Trophoblast cell (in vitro differentiated cells and primary cell): ENCODE results near the gene ABCB9.

ENCODE experiments used
- DNase-seq, 2 donors: peaks; one replicate each; pipeline ENCODE4 v3.0.0-alpha.2; 2016
- H2AFZ ChIP-seq: 2 replicates; pipeline ENCODE4 v1.6.1; 2013; ENCODE audit warnings: low read length, moderate library complexity, mild to moderate bottlenecking; ENCODE audit not compliant: insufficient read depth, poor library complexity
- H2AK5ac ChIP-seq: 2 replicates; pipeline ENCODE4 v1.6.1; 2013; ENCODE audit warnings: mild to moderate bottlenecking, low read length
- H2BK120ac ChIP-seq: 2 replicates; pipeline ENCODE4 v1.6.1; 2013; ENCODE audit warnings: low read length, mild to moderate bottlenecking, moderate library complexity; ENCODE audit not compliant: insufficient read depth, poor library complexity
- H2BK12ac ChIP-seq: 2 replicates; pipeline ENCODE4 v1.6.1; 2013; ENCODE audit warnings: mild to moderate bottlenecking, low read length, moderate library complexity
- H2BK5ac ChIP-seq: 2 replicates; pipeline ENCODE4 v1.6.1; 2013; ENCODE audit warnings: low read length, low read depth, moderate library complexity, mild to moderate bottlenecking; ENCODE audit not compliant: poor library complexity
- H3K14ac ChIP-seq: 2 replicates; pipeline ENCODE4 v1.6.1; 2013; ENCODE audit warnings: mild to moderate bottlenecking, low read length
- H3K18ac ChIP-seq: 2 replicates; pipeline ENCODE4 v1.6.1; 2013; ENCODE audit warnings: mild to moderate bottlenecking, low read length
- H3K23ac ChIP-seq: 2 replicates; pipeline ENCODE4 v1.6.1; 2013; ENCODE audit warnings: low read length
- H3K27ac ChIP-seq: 2 replicates; pipeline ENCODE4 v1.5.1; 2013; ENCODE audit warnings: low read depth, mild to moderate bottlenecking, inconsistent platforms, low read length, moderate library complexity
- H3K27me3 ChIP-seq: 2 replicates; pipeline ENCODE4 v1.6.1; 2013; ENCODE audit warnings: inconsistent platforms, mild to moderate bottlenecking, low read length, moderate library complexity; ENCODE audit not compliant: insufficient read depth
- H3K36me3 ChIP-seq, 2 experiments: 1 replicate in 1 of 2; 2 replicates in 1 of 2; pipeline ENCODE4 v1.6.1; 2013; ENCODE audit warnings: low read length in 2 of 2, mild to moderate bottlenecking in 2 of 2, moderate library complexity in 1 of 2; ENCODE audit not compliant: insufficient read depth in 2 of 2, control insufficient read depth in 1 of 2
- H3K4ac ChIP-seq: 2 replicates; pipeline ENCODE4 v1.6.1; 2013; ENCODE audit warnings: low read depth, mild to moderate bottlenecking, low read length, moderate library complexity
- H3K4me1 ChIP-seq, 2 experiments: 1 replicate in 1 of 2; 2 replicates in 1 of 2; pipeline ENCODE4 v1.6.1; 2013; ENCODE audit warnings: low read length in 2 of 2, mild to moderate bottlenecking in 2 of 2, moderate library complexity in 1 of 2; ENCODE audit not compliant: insufficient read depth in 2 of 2, control insufficient read depth in 1 of 2
- H3K4me2 ChIP-seq: 2 replicates; pipeline ENCODE4 v1.6.1; 2013; ENCODE audit warnings: inconsistent platforms, mild to moderate bottlenecking, low read length, moderate library complexity
- H3K4me3 ChIP-seq: 2 replicates; pipeline ENCODE4 v1.5.1; 2013; ENCODE audit warnings: mild to moderate bottlenecking, low read depth, low read length, inconsistent platforms
- H3K79me1 ChIP-seq: one replicate; pipeline ENCODE4 v1.6.1; 2013; ENCODE audit warnings: low read length
- H3K79me2 ChIP-seq: 2 replicates; pipeline ENCODE4 v1.6.1; 2013; ENCODE audit warnings: low read length, mild to moderate bottlenecking; ENCODE audit not compliant: control insufficient read depth, insufficient read depth, poor library complexity
- H3K9ac ChIP-seq: 2 replicates; pipeline ENCODE4 v1.6.1; 2013; ENCODE audit warnings: mild to moderate bottlenecking, low read length
- H3K9me3 ChIP-seq: 2 replicates; pipeline ENCODE4 v1.6.1; 2013; ENCODE audit warnings: low read depth, mild to moderate bottlenecking, control low read depth, inconsistent platforms, low read length; ENCODE audit not compliant: insufficient read depth
- H4K12ac ChIP-seq: 2 replicates; pipeline ENCODE4 v1.6.1; 2013; ENCODE audit warnings: low read depth, mild to moderate bottlenecking, low read length, moderate library complexity
- H4K8ac ChIP-seq: 2 replicates; pipeline ENCODE4 v1.6.1; 2013; ENCODE audit warnings: low read depth, mild to moderate bottlenecking, low read length, moderate library complexity
- H4K91ac ChIP-seq: one replicate; pipeline ENCODE4 v1.6.1; 2013; ENCODE audit warnings: low read depth, mild to moderate bottlenecking, low read length, moderate library complexity
- WGBS: extraction: QIAGEN DNeasy Blood & Tissue Kit; methylation state at CpG from one replicate; pipeline ENCODE4 v1.1.7; 2013; ENCODE audit warnings: missing lambda C conversion rate; ENCODE audit not compliant: insufficient read length, insufficient coverage; ENCODE audit errors: extremely low coverage; 5-methylcytosine and 5-hydroxymethylcytosine counted together

ABCB9 gene

GRCh38 chr12:122948605-122949004 is 17.7 kb downstream of the ABCB9 start:
- H2BK120ac ChIP-seq: no peak overlapping the region
- WGBS: no CpG with 5 or more reads among the region's 14 CpGs
- H3K18ac ChIP-seq: no peak overlapping the region
- no peaks in the 10 kb centered on the region for H3K36me3 ChIP-seq
- no peaks in the 10 kb centered on the region for H3K27me3 ChIP-seq
- no peak overlapping the region for H3K4me2 ChIP-seq
- peaks cover 7 to 16% of the 10 kb centered on the region in 2 experiments for H3K4me1 ChIP-seq
- no peak overlapping the region for H3K27ac ChIP-seq
- H4K12ac ChIP-seq: no peak overlapping the region
- H3K4ac ChIP-seq: no peak overlapping the region
- H3K79me1 ChIP-seq: peaks cover 17% of the 10 kb centered on the region
- no peak overlapping the region for H3K14ac ChIP-seq
- no peak overlapping the region for H4K91ac ChIP-seq
- no peaks in the 10 kb centered on the region for H3K79me2 ChIP-seq
- H3K23ac ChIP-seq: no peak overlapping the region
- peaks cover 3% of the 10 kb centered on the region for H3K9me3 ChIP-seq
- no peak overlapping the region for H2AFZ ChIP-seq
- H3K9ac ChIP-seq: no peak overlapping the region
- DNase-seq: no peak
- H3K4me3 ChIP-seq: no peak overlapping the region
- no peak overlapping the region for H2BK5ac ChIP-seq
- H4K8ac ChIP-seq: no peak overlapping the region
- H2BK12ac ChIP-seq: no peak overlapping the region
- no peak overlapping the region for H2AK5ac ChIP-seq

DNA sequence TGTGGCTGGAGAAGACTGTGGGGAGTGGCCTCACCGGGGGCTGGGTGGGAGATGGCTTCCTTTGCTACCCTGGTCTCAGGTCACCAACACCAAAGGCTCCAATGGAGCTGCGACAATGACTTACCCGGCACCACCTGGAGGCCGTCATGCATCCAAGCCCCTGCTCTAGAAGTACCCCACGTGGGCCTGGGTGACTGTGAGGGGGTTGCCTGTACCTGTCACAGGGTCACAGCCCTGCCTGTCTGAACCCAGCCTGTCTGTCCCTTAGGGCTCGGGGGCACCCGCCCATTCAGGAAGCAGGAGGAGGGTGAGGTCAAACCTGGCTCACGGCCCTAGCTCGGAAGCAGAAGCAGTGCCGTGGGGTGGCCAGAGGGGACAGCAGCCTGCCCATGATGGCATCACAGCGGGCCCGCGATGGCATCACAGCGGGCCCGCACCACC is 18.9 kb downstream of the ABCB9 start:
- Histone ChIP-seq H2AFZ (no peak overlapping the region), H2BK120ac (peak overlapping the region; percentile 7), H3K79me1 (peaks cover 17% of the 10 kb centered on the region), H3K4me2 (no peak overlapping the region), H2BK5ac (peak overlapping the region; percentile 59), H3K4me3 (no peak overlapping the region), H2AK5ac (peak overlapping the region; percentile 6), H3K79me2 (no peaks in the 10 kb centered on the region), H3K14ac (peak overlapping the region; percentile 2), H3K27me3 (no peaks in the 10 kb centered on the region), H3K4me1 (peaks cover 7 to 16% of the 10 kb centered on the region in 2 experiments), H3K36me3 (no peaks in the 10 kb centered on the region), H3K23ac (no peak overlapping the region), H3K18ac (peak overlapping the region; percentile 16), H3K27ac (peak overlapping the region; percentile 62), H3K9me3 (peaks cover 3% of the 10 kb centered on the region), H4K8ac (peak overlapping the region; percentile 1), H4K12ac (no peak overlapping the region), H3K4ac (no peak overlapping the region), H4K91ac (peak overlapping the region; percentile 56), H3K9ac (no peak overlapping the region), H2BK12ac (peak overlapping the region; percentile 37)
- WGBS: no CpG with 5 or more reads among the region's 15 CpGs
- peak in 1 of 2 donors; percentile 34 for DNase-seq

GRCh38 chr12:122946690-122947341 is 19.4 kb downstream of the ABCB9 start:
- Histone ChIP-seq H4K91ac (peak overlapping the region; percentile 56), H3K4me1 (peaks cover 7 to 16% of the 10 kb centered on the region in 2 experiments), H4K8ac (peak overlapping the region; percentile 1), H3K36me3 (no peaks in the 10 kb centered on the region), H3K79me2 (no peaks in the 10 kb centered on the region), H3K23ac (no peak overlapping the region), H3K14ac (peak overlapping the region; percentile 2), H3K18ac (peak overlapping the region; percentile 16), H2BK5ac (peak overlapping the region; percentile 59), H2BK12ac (peak overlapping the region; percentile 37), H3K9me3 (peaks cover 3% of the 10 kb centered on the region), H2AK5ac (no peak overlapping the region), H3K27ac (peak overlapping the region; percentile 62), H4K12ac (no peak overlapping the region), H3K4me2 (no peak overlapping the region), H3K79me1 (peaks cover 17% of the 10 kb centered on the region), H2BK120ac (peak overlapping the region; percentile 7), H2AFZ (no peak overlapping the region), H3K9ac (no peak overlapping the region), H3K4ac (no peak overlapping the region), H3K27me3 (no peaks in the 10 kb centered on the region), H3K4me3 (no peak overlapping the region)
- peak; percentile 98 to 99 for DNase-seq
- WGBS: no CpG with 5 or more reads among the region's 10 CpGs

GRCh38 chr12:122944605-122945592 is 21.4 kb downstream of the ABCB9 start:
- no peak overlapping the region for H2AFZ ChIP-seq
- no peak overlapping the region for H3K4me2 ChIP-seq
- H3K23ac ChIP-seq: no peak overlapping the region
- H3K9ac ChIP-seq: no peak overlapping the region
- no peak overlapping the region for H3K4ac ChIP-seq
- H2BK5ac ChIP-seq: no peak overlapping the region
- no peak overlapping the region for H3K18ac ChIP-seq
- no peak overlapping the region for H3K4me3 ChIP-seq
- H3K4me1 ChIP-seq: peaks cover 7 to 16% of the 10 kb centered on the region in 2 experiments
- DNase-seq: no peak
- peaks cover 3% of the 10 kb centered on the region for H3K9me3 ChIP-seq
- peak overlapping the region; percentile 29 for H3K14ac ChIP-seq
- H4K8ac ChIP-seq: no peak overlapping the region
- no peaks in the 10 kb centered on the region for H3K27me3 ChIP-seq
- peak overlapping the region; percentile 49 for H4K91ac ChIP-seq
- H4K12ac ChIP-seq: no peak overlapping the region
- no CpG with 5 or more reads among the region's 14 CpGs for WGBS
- peak overlapping the region; percentile 10 for H2AK5ac ChIP-seq
- no peaks in the 10 kb centered on the region for H3K79me2 ChIP-seq
- H2BK12ac ChIP-seq: peak overlapping the region; percentile 67
- H2BK120ac ChIP-seq: peak overlapping the region; percentile 5
- H3K36me3 ChIP-seq: no peaks in the 10 kb centered on the region
- no peak overlapping the region for H3K27ac ChIP-seq
- H3K79me1 ChIP-seq: peaks cover 17% of the 10 kb centered on the region
